Gastrocnemius medialis (tissue), 4 donors: ENCODE results near the gene PNMA8C.

Experiments used
- POLR2A ChIP-seq, 2 donors: fragments of 450-650 bp; IDR thresholded peaks; one replicate each; pipeline ENCODE4 v1.6.1; 2017; ENCODE audit warnings: antibody characterized with exemption in 2 of 2, mild to moderate bottlenecking in 2 of 2, moderate library complexity in 2 of 2
- TF ChIP-seq, protein P1 (sequence below), 5 experiments: fragments of 450-650 bp in 3 of 5; fragments of 200-600 bp in 2 of 5; sonication (generic) in 2 of 5; IDR thresholded peaks in 4 of 5; conservative IDR thresholded peaks in 1 of 5; 1 replicate in 4 of 5; 2 replicates in 1 of 5; pipeline ENCODE4 v1.5.1; 2016 to 2019; ENCODE audit warnings: antibody characterized with exemption in 5 of 5, mild to moderate bottlenecking in 3 of 5, moderate library complexity in 3 of 5

DNA sequence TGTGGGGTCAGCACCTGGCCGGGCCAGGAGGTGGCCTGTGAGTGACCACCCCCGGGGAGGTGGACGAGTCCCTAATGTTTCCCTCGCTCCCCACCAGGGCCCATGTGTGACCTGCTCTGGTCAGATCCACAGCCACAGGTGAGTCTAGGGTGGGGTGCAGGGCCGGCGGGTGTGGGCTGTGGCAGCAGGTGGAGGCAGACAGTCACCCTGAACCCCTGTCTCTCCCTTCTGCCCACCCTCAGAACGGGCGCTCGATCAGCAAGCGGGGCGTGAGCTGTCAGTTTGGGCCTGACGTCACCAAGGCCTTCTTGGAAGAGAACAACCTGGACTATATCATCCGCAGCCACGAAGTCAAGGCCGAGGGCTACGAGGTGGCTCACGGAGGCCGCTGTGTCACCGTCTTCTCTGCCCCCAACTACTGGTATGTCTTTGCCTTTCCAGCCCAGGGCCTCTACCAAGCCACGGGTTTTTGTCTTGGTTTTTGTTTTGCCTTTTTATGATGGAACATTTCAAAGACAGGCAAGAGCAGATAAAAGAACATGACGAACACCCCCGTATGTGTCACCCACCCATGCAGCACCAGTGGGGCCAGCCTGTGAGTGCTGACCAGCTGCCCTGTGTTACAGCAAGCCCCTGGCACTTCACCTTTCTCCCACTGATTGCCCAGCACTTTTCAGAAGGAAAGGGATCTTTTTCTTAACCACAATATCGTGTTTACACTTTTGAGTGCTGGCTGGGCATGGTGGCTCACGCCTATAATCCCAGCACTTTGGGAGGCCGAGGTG is 40.2 kb downstream of the PNMA8C start:
- TF ChIP-seq POLR2A (IDR thresholded peaks at IDR 0.05) = no peak
- TF ChIP-seq, protein P1, sequence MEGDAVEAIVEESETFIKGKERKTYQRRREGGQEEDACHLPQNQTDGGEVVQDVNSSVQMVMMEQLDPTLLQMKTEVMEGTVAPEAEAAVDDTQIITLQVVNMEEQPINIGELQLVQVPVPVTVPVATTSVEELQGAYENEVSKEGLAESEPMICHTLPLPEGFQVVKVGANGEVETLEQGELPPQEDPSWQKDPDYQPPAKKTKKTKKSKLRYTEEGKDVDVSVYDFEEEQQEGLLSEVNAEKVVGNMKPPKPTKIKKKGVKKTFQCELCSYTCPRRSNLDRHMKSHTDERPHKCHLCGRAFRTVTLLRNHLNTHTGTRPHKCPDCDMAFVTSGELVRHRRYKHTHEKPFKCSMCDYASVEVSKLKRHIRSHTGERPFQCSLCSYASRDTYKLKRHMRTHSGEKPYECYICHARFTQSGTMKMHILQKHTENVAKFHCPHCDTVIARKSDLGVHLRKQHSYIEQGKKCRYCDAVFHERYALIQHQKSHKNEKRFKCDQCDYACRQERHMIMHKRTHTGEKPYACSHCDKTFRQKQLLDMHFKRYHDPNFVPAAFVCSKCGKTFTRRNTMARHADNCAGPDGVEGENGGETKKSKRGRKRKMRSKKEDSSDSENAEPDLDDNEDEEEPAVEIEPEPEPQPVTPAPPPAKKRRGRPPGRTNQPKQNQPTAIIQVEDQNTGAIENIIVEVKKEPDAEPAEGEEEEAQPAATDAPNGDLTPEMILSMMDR (IDR thresholded peaks at IDR 0.05 in 4 of 5, conservative IDR thresholded peaks at IDR 0.05 in 1 of 5) = no peak
